Dermis microvascular lymphatic vessel endothelial cell (primary cell): ENCODE measurements around the gene POU4F3. TPM values are rescaled to one million over a fixed set of nuclear protein-coding genes. Genes with fewer than 3 reads are reported as not detected.

Source experiments
- total RNA-seq: library from RNA; depleted of rRNA; stranded (reverse); fragments of >200 nt; gene quantifications from 2 replicates; pipeline ENCODE4 v1.2.1, GENCODE V29; 2014

Gene POU4F3
- total RNA-seq, 1 donor from 2014 or later = under 0.01 TPM

Other genes starting within 250 kb of the POU4F3 start
- gene PLAC8L1, start 233.3 kb upstream of the POU4F3 start, total RNA-seq = not detected in 2 replicates
- 65.6 and 91.5 TPM in 2 replicates for gene LARS1, start 156.2 kb upstream of the POU4F3 start, total RNA-seq
- gene RBM27, start 135.2 kb upstream of the POU4F3 start, total RNA-seq = 15.5 and 15.8 TPM in 2 replicates
- 17.2 and 18.2 TPM in 2 replicates for gene TCERG1, start 108.5 kb downstream of the POU4F3 start, total RNA-seq
- not detected in 2 replicates for gene GPR151, start 177.4 kb downstream of the POU4F3 start, total RNA-seq